Adrenal gland (tissue), 19 donors: ENCODE results near the gene BDNF. TPM values are rescaled to one million over a fixed set of nuclear protein-coding genes. Genes with fewer than 3 reads are reported as not detected.
A peak's percentile ranks its signal among the peaks of the same experiment; 100 is the strongest.
"Not testable (repeated sequence)": the region's sequence is repeated elsewhere in the genome, so short reads cannot be mapped to it uniquely, and the experiment has no call there.

Source experiments
- DNase-seq, 7 donors: peaks; one replicate each; pipeline ENCODE4 v3.0.0-alpha.2; 2019 to 2020
- H3K27ac ChIP-seq, 5 donors: fragments of 200-600 bp; sonication (generic) in 4 of 5; 1 replicate in 3 of 5; 2 replicates in 2 of 5; pipeline versions ENCODE4 v1.5.1 to v1.8.0; 2016 to 2020; ENCODE audit warnings: mild to moderate bottlenecking in 1 of 5
- H3K27me3 ChIP-seq: fragments of 200-600 bp; 2 replicates; pipeline ENCODE4 v1.8.0; 2021
- H3K36me3 ChIP-seq, 2 donors: fragments of 200-600 bp; replicated peaks in 1 of 2; 1 replicate in 1 of 2; 2 replicates in 1 of 2; pipeline versions ENCODE4 v1.5.1 to v1.8.0; 2018 to 2022
- H3K4me1 ChIP-seq, 2 donors: fragments of 200-600 bp; replicated peaks in 1 of 2; 1 replicate in 1 of 2; 2 replicates in 1 of 2; pipeline versions ENCODE4 v1.5.1 to v1.8.0; 2018 to 2021
- H3K4me3 ChIP-seq, 4 donors: fragments of 200-600 bp; sonication (generic) in 3 of 4; one replicate each; pipeline ENCODE4 v1.5.1; 2016 to 2018
- H3K9me3 ChIP-seq, 3 donors: fragments of 200-600 bp; sonication (generic) in 1 of 3; replicated peaks in 1 of 3; 1 replicate in 2 of 3; 2 replicates in 1 of 3; pipeline versions ENCODE4 v1.5.1 to v1.8.0; 2016 to 2021
- CTCF ChIP-seq, 6 experiments: fragments of 450-650 bp in 4 of 6; fragments of 200-600 bp in 2 of 6; sonication (generic) in 1 of 6; IDR thresholded peaks; 1 replicate in 5 of 6; 2 replicates in 1 of 6; pipeline versions ENCODE4 v1.5.1 to v1.8.0; 2016 to 2021; ENCODE audit warnings: antibody characterized with exemption in 6 of 6, mild to moderate bottlenecking in 2 of 6, moderate library complexity in 1 of 6
- POLR2A ChIP-seq, 2 donors: fragments of 450-650 bp; IDR thresholded peaks; one replicate each; pipeline ENCODE4 v1.6.1; 2017; ENCODE audit warnings: antibody characterized with exemption in 2 of 2, mild to moderate bottlenecking in 2 of 2, moderate library complexity in 1 of 2
- WGBS, 4 donors: extraction: QIAGEN DNeasy Blood & Tissue Kit in 2 of 4; methylation state at CpG; one replicate each; pipeline versions ENCODE4 v1.1.5 to v1.1.7; 2013 to 2017; 5-methylcytosine and 5-hydroxymethylcytosine counted together
- intact Hi-C, 2 donors: fragments of 100-400 bp; cut with DNase I; formaldehyde crosslinking; loops; one replicate each; pipeline versions ENCODE4 v1.14.1 to v1.15.0; 2022 to 2023
- long read RNA-seq, 10 donors: library from polyadenylated mRNA in 3 of 10; unstranded in 2 of 10; stranded (forward) in 1 of 10; transcript quantifications; one replicate each; pipeline ENCODE4 v2.0.0 and lab custom pipeline, GENCODE V29; 2021 to 2026
- polyA plus RNA-seq, 3 donors: library from polyadenylated mRNA; stranded (reverse); fragments of 200-250 nt in 2 of 3; fragments of 350-450 nt in 1 of 3; fragmentation: Illumina TruSeq in 1 of 3; extraction: RNeasy Lipid Tissue Mini Kit (QIAGEN cat#74804) in 1 of 3; gene quantifications; one replicate each; pipeline ENCODE4 v1.2.3, GENCODE V29; 2013 to 2014
- total RNA-seq, 9 donors: library from RNA; depleted of rRNA in 4 of 9; stranded (reverse); fragments of >200 nt in 4 of 9; fragments of 120-200 nt in 1 of 9; fragmentation: NEBNext Ultra II Directional in 1 of 9; extraction: Animal tissue kit (Norgen Biotek cat#: 25700) in 1 of 9; gene quantifications; one replicate each; pipeline versions ENCODE4 v1.1.0 to v1.2.4, GENCODE V29; 2013 to 2023
- donor health status: healthy with polysubstance abuse.
- donor health status: Bipolar disorder and iron deficiency.
- donor health status: DM: yes; HTN: yes; CAD: no.
- donor health status: DM: no; HTN: no; CAD: no.
- donor health status: DM: no; HTN: no; CAD: no.
- donor health status: DM: yes; HTN: yes; CAD: no.

Gene BDNF
- total RNA-seq (under 1 TPM in 7 of 9 donors, not detected in 2; under 0.01 to 0.42 (median 0.20) TPM), polyA plus RNA-seq (under 1 TPM; 0.08 to 0.31 (median 0.24) TPM)
- long read RNA-seq, donor 1 = 0 reads
- long read RNA-seq, donor 2 = 0 reads
- long read RNA-seq, donor 3 = 0 reads
- long read RNA-seq, donor 4 = 0 reads
- long read RNA-seq, donor 5 = 0 reads
- long read RNA-seq, donor 6 = 0 reads
- long read RNA-seq, donor 7, full-length matches to known transcripts = 2 of 2 reads
- long read RNA-seq, donor 7, partial matches to known transcripts = 0 of 2 reads
- long read RNA-seq, donor 7, other reads (novel, unspliced or antisense) = 0 of 2 reads
- long read RNA-seq, donor 8, full-length matches to known transcripts = 1 of 1 reads
- long read RNA-seq, donor 8, partial matches to known transcripts = 0 of 1 reads
- long read RNA-seq, donor 8, other reads (novel, unspliced or antisense) = 0 of 1 reads
- long read RNA-seq, donor 9 = 0 reads
- long read RNA-seq, donor 10 = 0 reads

GRCh38 chr11:27700351-27701301 is at the start of gene BDNF:
Gene BDNF (minus strand): TSS chr11:27700455. CDS start chr11:27658564, 41,891 bp downstream.
- no peak within 1 kb of the TSS for H3K27ac ChIP-seq

GRCh38 chr11:27740362-27741013 is 40.2 kb upstream of the BDNF start:
- Histone ChIP-seq H3K27me3 (no peaks in the 10 kb centered on the region), H3K36me3 (no peaks in the 10 kb centered on the region), H3K27ac (no peak overlapping the region), H3K4me3 (no peak overlapping the region), H3K4me1 (no peaks in the 10 kb centered on the region), H3K9me3 (no peaks in the 10 kb centered on the region)
- intact Hi-C loops = no loop called here
- no peak for DNase-seq
- TF ChIP-seq CTCF (IDR thresholded peaks at IDR 0.05) (no peak), POLR2A (IDR thresholded peaks at IDR 0.05) (no peak)
- 35 to 41% (median 38%) methylated on average over 7 of the region's 7 CpGs for WGBS, 4 donors

More at GRCh38 chr11:27700351-27701301, at the start of gene BDNF:
- 0 to 2% (median 1%) methylated on average over 16 to 92 of the region's 92 CpGs for WGBS, 4 donors
- TF ChIP-seq CTCF (IDR thresholded peaks at IDR 0.05) (no peak), POLR2A (IDR thresholded peaks at IDR 0.05) (no peak)
- H3K27me3 ChIP-seq = peaks cover 25% of the 10 kb centered on the region
- no peaks in the 10 kb centered on the region for H3K9me3 ChIP-seq
- H3K36me3 ChIP-seq = no peaks in the 10 kb centered on the region
- peak within 1 kb of the TSS in 2 of 4 donors; percentile 35 to 60 for H3K4me3 ChIP-seq
- H3K4me1 ChIP-seq = peaks cover 21 to 25% of the 10 kb centered on the region in 2 donors
- intact Hi-C loops = no loop called here
- DNase-seq = peak in 2 of 7 donors; percentile 13 to 21

GRCh38 chr11:27735281-27735680 is 35.0 kb upstream of the BDNF start:
- Histone ChIP-seq H3K9me3 (no peaks in the 10 kb centered on the region), H3K36me3 (no peaks in the 10 kb centered on the region), H3K27me3 (no peaks in the 10 kb centered on the region), H3K4me3 (no peak overlapping the region), H3K4me1 (no peaks in the 10 kb centered on the region), H3K27ac (no peak overlapping the region)
- intact Hi-C loops = no loop called here
- 32 to 55% (median 48%) methylated on average over 1 of the region's 1 CpG for WGBS, 4 donors
- no peak for TF ChIP-seq POLR2A (IDR thresholded peaks at IDR 0.05)
- TF ChIP-seq CTCF (IDR thresholded peaks at IDR 0.05) = no peak
- no peak for DNase-seq

GRCh38 chr11:27731803-27732202 is 31.5 kb upstream of the BDNF start:
- H3K36me3 ChIP-seq, H3K4me1 ChIP-seq, H3K27ac ChIP-seq, DNase-seq, H3K4me3 ChIP-seq, intact Hi-C loops, H3K9me3 ChIP-seq, H3K27me3 ChIP-seq: not testable (repeated sequence)
- WGBS, 4 donors = 82 to 92% (median 89%) methylated on average over 7 of the region's 7 CpGs
